ENCODE measurements around the gene FLNC.

Gene FLNC

DNA sequence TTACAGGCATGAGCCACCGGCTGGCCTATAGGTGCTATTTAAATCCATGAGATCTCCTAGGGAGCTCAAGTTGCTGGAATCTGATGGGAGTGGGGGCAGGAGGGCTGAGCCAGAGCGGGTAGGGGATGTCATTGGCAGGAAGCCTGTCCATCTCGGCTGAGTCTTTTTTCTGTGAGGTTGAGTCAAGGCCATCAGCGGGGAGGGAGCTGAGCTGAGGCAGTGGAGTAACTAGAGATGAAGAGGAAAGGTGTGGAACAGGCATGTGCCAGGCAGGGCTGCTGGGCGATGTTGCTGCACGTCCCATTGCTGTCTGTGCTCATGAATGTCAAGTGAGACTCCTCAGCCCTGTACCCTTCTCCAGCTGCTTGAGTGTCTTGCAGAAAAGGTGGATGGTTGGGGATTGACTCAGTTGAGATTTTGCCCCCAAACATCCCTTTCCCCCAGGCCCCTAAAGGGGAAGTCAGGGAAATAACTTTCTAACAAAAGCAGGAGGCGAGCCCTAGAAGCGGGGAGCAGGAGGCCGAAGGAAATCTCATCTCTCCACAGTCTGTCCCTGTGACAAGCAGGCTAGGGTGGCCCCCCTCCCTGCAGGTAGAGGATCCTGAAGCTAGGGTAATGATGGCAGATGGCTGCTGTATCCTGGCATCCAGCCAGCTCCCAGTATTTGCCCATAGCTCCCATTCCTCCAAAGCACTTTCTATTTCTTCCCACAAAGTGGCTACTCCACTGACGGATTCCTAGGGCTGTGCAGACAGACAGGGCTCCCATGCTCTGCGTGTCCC is 37.8 kb downstream of the FLNC start:
- no peak for DNase-seq

DNA sequence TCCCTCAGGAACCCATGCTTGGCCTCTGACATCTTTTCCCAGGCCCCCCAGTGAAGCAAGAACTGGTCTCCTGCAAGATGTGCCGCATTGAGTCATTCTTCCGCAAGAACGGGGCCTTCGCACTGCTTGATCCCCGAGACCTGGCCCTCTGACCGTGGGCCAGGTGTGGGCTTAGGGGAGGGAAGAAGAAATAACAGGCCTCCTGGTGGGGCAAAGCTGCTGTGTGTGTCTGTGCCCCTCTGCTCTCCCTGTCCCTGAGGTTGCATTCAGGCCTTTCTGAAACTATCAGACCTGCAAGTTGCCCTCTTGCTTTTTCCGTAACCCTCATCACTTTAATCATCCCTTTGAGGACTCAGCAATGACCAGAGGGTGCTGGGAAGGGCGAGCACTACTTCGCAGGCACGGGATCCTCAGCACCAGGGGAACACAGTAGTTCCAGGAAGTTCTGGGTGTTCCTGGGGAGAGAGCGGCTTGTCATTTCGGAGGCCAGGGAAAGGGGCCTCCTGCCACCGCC is 38.5 kb downstream of the FLNC start:
- DNase-seq: no peak

DNA sequence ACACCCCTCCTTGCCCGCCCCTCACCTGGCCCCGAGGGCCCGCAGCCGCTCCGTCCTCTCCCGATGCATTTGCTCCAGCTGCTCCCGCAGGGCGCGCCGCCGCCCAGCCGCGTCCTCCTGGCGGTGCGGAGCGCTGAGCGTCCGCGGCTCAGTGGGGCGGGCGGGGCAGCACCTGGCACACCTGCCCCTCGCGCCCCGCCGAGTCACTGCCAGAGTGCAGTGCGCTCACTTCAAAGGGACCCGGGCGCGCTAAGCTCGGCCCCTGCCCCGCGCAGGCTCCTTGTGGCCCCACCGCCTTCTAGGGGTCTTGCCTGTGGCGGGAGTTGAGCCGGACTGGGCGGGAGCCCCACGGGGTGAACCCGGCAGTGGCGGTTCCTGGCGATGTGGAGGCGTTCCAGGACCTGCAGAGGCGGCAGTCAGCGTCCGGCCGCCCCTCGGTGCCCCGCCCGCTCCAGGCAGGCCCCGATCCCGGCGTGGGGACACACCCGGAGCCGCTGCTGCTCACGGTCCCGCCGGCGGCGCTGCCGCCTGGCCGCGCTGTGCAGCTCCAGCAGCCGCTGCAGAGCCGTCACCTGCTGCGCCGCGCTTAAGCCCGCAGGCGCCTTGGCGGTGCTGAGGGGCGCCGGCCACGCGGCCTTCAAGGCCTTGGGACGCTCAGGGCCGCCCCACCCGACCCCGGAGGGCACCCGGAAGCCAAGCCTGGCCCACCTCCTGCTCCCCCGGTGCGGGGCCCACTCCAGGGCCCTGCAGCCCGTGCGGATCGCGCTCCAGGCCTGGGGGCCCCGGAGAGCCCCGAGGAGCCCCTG is 39.1 kb downstream of the FLNC start:
- peak; percentile 46 for DNase-seq

DNA sequence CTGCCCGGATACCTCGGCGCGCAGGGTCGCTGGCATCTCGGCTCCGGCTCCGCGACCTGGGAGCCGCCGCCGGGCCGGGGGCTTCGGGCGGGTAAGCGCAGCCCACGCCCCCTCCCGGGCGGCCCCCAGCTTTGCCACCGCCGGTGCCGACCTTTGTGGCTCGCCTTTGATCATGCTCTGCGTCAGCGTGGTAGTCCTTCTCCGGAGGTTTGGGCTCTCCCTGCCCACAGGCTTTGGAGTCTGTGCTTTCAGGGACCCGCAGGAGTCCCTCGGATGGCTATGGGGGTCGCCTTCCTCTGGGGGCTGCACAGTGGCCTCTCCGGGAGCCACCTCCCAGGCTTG is 39.7 kb downstream of the FLNC start:
- peak; percentile 24 for DNase-seq

DNA sequence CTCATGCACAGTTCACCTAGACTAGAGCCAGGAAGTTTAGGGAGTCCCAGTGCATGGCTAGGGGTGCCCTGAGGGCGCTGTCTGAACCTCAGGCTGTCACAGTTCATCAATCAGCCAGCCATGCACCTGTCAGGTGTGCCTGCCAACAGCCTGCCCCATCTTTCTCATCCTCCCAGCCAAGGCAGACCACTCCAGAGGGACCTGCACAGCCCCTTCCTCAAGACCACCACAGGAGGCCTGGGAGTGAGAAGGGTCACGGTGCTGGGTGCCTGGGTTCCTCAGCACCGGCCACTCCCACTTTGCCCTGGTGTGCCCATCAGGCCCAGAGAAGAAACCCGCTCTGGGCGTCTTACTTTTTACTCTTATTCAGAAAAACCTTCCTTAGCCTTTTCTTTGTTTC is 40.8 kb downstream of the FLNC start:
- no peak for DNase-seq

DNA sequence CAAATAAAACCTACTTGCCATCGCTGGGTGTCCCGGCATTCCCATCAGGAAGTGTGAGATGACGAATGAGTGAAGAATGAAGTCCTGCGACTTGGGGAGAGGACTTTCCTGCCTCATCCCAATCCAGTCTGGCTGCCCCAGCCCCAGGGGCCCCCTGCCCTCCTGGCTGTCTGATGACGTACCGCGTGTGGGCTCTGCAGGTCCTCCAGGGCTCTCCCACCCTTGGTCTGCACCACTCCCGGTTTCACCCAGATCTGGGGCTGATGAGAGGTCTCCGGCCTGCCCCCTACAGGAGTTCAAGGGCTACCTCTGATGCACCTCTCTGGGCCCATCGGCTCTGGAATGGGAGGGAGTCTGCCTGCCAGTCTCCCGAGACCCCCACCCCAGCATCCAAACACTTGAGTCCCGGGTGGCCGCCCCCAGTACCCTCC is 42.2 kb downstream of the FLNC start:
- DNase-seq: no peak

DNA sequence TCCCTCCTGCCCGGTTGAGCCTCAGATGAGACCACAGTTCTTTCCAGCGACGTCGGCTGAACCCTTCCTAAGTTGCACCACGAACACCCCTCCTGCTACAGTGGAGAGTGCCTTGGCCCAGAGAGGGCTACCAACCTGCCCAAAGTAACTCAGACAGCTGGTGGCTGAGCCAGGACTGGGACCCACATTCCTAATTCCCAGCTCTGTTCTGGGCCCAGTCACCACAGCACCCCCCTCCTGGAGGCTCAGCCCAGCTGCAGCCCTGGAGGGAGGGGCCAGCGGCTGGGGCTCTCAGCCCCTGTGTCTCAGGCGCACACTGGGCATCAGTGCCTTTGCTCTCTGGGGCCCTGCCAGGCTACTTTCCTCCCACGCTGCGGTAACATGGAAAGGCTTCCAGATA is 43.0 kb downstream of the FLNC start:
- no peak for DNase-seq

DNA sequence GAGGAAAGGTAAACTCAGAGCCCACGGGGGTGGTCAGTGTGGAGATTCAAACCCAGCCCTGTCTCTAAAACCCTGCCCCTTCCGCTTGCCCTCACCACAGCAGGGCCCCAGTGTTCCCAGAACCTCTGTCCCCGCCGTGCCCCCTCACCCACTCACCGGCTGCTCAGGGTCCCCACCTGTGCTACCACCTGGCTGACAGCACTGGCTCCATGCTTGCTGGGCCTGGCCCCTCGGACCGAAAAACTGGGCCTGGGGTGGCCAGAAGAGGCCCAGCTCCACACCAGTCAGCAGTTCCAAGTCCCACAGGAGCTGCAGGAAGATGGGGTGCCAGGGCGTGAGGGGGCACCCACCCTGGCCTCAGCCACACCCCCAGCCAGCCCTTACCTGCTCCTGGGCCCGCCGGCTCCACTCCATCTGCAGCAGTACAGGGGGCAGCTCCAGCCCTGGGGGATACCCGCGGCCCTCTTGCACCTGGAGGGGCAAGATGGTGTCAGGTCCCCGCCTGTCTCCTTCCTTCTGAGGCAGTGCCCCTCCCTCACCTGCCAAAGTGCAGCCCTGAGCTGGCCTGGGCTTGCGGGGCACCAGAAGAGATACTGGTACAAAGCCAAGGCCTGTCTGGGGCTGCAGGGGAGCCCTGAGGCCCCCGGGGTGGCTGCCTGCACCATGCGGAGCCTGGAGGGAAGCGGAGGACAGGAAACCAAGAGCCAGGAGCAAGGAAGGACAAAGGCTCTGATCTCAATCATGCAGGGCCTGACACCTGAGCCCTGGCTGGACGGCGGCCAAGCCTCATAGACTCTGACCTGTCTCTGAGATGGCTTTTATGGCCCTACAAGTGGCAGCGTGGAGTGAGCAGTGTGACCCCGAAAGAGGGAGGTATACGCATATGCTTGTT is 44.2 kb downstream of the FLNC start:
- DNase-seq: no peak

DNA sequence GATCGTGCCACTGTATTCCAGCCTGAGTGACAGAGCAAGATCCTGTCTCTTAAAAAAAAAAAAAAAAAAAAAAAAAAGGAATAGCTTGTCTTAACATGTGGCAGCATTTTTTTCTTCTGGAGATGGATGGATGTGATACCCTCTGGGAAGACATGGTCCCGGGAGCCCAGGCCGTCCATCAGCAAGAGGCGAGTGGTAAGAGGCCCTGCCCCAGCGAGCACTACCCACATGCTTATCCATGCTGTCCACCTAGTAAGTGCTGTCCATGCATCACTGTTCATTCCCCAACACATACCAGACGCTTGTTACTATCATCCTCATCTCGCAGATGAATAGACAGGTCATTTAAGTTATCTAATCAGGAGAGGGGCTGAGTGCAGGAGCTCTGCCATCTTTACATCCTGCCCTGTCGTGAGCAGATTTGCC is 45.3 kb downstream of the FLNC start:
- no peak for DNase-seq

DNA sequence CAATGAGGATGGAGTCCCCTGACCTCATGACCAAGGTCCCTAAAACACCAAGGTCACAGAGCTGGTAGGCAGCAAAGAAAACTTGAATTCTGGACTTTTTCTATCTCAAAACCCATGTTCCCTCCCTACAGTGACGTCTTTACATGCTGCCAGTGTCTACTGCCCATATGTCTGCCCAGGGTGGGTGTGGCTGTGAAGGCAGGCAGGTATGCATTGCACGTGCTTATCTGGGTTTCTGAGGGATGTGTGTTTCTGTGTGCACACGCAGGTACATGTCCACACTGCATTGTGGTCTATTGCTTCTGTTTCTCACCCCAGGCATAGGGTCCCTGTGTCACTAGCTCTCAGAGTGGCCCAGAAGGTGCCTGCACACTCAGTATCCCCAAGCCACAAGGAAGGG is 45.9 kb downstream of the FLNC start:
- no peak for DNase-seq

DNA sequence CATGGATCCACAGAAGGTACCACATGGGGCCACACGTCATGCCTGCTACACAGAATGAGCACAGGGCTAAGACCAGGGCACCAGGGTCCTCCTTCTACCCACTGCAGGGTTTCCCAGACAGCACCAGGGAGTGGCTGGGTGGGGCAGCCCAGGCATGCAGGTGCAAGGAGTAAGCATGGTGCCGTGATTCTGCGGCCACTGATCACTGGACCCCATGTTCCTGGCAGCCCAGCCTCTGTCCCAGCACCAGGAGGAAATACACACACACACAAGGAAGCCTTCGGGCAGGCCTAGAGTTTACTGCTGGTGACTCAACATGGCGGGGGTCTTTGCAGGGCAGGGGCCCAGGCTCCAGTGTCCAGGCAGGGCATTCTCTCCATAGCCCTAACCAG is 46.4 kb downstream of the FLNC start:
- no peak for DNase-seq

DNA sequence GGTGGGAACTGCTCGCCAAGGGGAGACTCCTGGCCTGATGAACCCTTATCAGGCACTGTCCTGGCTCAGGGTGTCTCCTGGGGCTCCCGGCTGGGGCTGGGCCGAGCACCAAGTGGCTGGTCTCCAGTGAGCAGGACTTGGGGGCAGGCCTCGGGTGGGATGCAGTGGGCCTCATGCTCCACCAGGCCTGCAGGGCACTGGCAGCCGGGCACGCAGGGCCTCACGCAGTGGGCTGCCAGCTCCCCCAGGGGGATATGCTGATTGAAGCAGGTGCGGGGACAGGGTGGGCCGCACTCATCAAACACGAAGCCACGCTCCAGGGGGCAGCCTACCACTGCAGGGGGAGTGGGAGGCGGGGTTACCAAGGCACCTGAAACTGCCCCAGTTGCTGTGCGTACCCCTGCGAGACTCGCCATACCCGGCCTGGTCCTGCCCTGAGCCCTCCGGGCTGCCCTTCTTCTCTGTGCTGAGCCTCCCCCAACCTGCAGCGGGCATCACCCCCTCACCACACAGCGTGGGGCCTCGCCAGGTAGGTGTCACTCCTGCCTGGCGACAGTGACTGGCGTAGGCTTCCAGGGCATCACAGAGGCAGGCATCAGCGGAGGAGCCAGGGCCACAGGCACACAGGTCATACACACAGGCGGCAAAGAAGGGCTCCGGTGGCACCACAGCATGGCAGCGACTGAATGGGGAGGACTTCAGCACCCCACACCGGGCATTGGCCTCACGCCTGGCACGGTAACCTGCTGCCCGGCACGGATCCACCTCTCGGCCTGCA is 47.0 kb downstream of the FLNC start:
- DNase-seq: no peak

DNA sequence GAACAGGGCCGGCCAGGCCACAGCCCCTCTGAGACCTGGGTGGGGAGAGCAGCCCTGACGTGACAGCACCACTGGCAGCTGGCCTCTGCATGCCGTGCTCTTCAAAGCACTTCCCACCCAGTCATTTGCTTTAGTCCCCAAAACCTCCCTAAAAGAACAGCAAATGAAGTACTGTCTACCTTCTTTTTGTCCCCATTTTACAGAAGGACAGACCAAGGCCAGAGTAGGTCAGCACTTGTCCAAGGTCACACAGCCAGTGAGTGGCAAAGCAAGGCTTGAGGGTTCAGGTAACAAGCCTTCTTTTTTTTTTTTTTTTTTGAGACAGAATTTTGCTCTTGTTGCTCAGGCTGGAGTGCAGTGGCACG is 47.5 kb downstream of the FLNC start:
- DNase-seq: no peak

DNA sequence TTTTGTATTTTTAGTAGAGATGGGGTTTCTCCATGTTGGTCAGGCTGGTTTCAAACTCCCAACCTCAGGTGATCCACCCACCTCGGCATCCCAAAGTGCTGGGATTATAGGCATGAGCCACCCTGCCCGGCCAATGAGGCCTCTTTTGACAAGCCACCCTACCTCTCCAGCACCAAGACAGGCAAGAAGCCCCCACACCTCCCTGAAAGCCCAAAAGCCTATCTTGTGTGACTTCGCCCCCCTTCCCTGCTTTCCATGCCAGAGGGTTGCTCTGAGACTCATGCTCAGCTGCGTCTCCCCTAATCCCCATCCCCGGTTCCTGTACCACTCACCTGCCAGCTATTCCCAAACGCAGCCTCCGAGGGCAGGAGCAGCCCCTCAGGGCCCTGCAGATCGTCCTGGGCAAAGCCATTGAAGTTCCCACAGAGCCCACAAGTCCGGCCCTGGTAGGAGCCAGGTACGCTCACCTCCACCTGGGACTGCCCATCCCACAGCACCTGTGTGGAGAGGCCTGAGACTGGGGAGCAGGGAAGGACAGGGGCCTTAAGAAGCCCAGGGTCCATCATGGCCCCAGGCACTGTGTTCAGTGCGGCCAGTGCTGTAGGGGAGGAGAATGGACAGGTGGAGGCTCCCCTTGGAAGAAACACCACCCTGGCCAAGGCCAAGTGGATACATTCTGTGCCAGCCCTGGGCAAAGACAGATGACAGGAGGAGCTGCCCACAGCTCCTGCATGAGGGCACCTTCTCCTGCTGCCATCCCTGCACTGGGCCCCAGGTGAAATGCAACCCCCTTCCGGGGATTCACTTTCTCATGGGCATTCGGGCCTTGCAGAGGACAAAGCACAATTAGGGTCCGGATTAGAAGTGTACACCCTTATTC is 48.3 kb downstream of the FLNC start:
- no peak for DNase-seq

DNA sequence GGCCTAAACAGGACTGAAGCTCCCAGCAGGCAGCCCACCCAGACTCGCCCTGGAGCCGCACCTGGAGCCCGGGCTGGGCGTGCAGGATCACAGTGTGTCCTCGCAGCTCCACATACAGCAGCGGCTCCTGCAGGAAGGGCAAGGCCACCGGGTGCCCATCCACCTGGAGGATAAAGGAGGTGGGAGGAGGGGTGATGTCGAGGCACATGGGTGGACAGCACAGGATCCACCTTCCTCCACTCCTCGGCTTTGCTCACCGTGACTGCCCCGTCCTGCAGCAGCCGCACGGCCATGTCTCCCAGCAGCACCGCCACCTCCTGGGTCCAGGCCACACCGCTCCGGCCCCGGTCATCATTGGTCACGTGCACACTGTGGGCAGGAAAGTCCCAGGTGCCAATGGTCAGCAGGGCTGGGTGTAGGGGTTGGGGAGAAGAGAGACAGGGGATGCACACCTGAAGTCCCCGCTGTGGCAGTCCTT is 49.3 kb downstream of the FLNC start:
- DNase-seq: no peak

DNA sequence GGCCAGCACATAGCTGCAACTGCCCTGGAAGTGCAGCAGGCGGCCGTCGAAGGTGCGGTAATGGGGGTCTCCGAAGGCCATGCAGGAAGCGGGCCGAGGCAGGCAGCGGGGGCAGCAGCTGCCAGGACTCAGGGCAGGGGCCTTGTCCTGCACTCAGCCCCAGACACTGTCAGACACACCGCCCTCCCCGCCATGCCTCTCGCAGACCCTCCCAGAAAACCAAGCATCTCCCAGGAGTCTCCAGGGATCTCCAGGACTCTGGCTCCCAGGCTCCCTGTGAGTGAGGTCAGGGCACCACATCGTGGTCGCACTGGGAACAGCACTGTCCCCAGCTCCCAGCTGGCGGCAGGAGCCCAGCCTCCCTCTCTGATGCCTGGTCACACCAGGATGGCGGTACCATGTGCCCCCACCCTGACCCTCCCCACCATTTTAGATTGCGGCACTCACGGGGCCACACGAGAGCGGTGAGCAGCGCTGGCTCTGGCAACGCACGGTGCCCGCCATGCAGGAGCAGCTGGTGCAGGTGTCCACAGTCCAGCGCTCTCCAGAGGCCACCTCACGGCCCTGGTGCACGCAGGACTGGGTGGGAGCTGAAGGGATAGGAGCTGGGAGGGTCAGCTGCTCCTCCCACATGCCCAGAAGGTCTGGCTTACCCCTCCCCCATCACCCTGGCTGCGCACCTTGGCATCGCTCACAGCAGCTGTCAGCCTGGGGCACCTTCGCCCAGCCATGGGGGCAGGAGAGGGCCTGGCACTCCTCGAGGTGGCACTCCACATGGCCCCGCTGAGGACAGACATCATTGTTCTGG is 49.9 kb downstream of the FLNC start:
- no peak for DNase-seq

DNA sequence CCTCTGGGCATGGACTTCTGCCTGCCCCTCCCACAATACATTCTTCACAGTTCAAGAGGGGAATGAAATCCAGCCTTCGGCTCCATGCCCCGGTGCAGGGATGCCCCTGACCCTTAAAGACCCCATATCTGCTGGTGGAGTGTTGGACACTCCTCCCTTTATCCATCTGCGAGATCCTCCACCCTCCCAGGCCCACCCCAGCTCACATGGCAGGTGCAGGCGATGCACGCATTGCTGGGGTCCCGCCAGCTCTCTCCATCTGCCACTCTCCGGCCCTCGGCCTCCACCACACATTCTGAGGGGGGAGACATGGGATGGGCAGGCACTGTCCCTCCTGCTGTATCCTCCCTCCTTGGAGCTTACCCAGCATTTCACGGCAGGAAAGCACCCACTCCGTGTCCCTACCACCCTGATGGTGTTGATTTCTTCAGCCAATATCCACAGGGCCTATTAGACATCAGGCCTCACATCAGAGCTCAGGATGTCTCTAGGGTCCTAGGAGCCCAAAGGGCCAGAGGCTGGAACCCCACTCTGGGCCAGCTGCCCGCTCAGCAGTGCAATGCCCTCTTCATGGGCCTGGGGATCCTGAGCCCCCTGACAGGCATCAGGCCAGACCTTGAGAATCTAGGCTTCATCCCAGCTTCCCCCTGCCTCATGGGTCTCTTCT is 50.7 kb downstream of the FLNC start:
- DNase-seq: no peak

DNA sequence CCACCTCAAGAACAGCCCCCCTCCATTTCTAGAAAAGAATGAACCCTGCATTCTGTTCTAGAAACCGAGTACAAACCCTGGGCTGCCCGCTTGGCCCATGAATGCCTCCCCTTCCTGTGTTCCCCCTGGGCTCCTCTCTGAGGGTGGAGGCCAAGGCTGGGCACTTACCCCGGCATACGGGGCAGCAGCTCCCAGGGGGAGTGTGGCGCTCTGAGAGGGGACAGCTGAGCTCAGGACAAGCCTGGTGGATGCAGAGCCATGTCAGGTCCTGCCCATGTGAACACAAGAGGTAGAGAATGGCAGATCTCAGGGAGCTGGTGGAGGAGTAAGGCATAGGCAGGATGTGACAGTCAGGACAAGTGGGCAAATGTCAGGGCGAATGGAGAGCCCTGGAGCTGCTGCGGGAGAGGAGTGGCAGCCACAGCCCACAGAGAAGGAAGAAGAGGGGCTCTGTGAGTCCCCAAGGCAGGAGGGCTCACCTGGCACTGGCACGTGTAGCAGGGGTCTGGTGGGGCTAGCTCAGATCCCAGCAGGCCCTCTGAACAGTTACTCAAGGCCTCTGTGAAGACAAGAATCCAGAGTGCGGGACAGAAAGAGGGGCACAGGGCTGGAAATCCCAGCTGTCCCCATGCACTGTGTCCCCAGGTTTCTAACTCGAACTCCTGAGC is 51.4 kb downstream of the FLNC start:
- DNase-seq: no peak

DNA sequence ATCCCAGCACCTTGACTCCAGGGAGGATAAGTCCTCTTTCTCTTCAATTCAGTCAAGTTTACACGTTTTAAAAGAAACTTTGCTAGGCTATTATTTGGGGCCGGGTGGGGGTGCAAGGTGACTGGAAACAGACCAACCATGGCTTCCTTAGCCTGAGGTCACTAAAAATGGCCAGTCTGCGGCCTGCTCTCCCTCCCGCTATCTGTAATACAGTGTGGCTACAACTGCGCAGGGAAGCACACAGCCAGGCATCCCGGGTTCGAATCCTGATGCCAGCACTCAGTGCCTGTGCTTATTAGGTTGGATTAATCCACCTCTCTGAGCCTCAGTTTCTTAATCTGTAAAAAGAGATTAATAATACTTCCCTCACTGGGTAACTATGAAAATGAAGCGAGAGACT is 51.9 kb downstream of the FLNC start:
- no peak for DNase-seq

Measured in stimulated activated CD4-positive, alpha-beta T cell treated with anti-CD3 and anti-CD28 coated beads, Interleukin-4, amount 100 ng/mL, for 1 hour (primary cell).